Nephron (organoid): ENCODE results near the gene BLOC1S3.

ENCODE experiments used
- H3K27ac Mint-ChIP-seq, 3 experiments: 2 replicates each; pipeline ENCODE4 v1.8.0; 2020; ENCODE audit warnings: mixed read lengths in 3 of 3, mild to moderate bottlenecking in 2 of 3, moderate library complexity in 1 of 3
- H3K27me3 Mint-ChIP-seq: 2 replicates; pipeline ENCODE4 v1.8.0; 2021; ENCODE audit warnings: low read depth, mild to moderate bottlenecking, moderate library complexity, mixed read lengths
- H3K36me3 Mint-ChIP-seq: 2 replicates; pipeline ENCODE4 v1.8.0; 2020; ENCODE audit warnings: low read depth, mixed read lengths
- H3K4me1 Mint-ChIP-seq: 2 replicates; pipeline ENCODE4 v1.8.0; 2020; ENCODE audit warnings: mixed read lengths
- H3K4me3 Mint-ChIP-seq, 3 experiments: 2 replicates each; pipeline ENCODE4 v1.8.0; 2020; ENCODE audit warnings: mild to moderate bottlenecking in 3 of 3, mixed read lengths in 3 of 3, moderate library complexity in 2 of 3
- H3K9me3 Mint-ChIP-seq: 2 replicates; pipeline ENCODE4 v1.8.0; 2020; ENCODE audit warnings: mixed read lengths
- CTCF ChIP-seq, 3 experiments: fragments of 200-600 bp; sonication (generic); IDR thresholded peaks; one replicate each; pipeline ENCODE4 v1.5.0; 2021; ENCODE audit warnings: antibody characterized with exemption in 3 of 3; ENCODE audit not compliant: unreplicated experiment in 3 of 3

The BLOC1S3 gene

GRCh38 chr19:45216667-45217066 lies 38.1 kb downstream of the BLOC1S3 start:
- Mint-ChIP-seq H3K4me1 (peaks cover 31% of the 10 kb centered on the region), H3K27ac (peak overlapping the region; percentile 55 to 87 (median 83)), H3K4me3 (peak overlapping the region in 2 of 3 experiments; percentile 32 to 59), H3K27me3 (peaks cover 76% of the 10 kb centered on the region), H3K9me3 (no peaks in the 10 kb centered on the region), H3K36me3 (no peaks in the 10 kb centered on the region)
- no peak for TF ChIP-seq CTCF (IDR thresholded peaks at IDR 0.05; ENCODE audit: unreplicated experiment in 3 of 3)

GRCh38 chr19:45217193-45217956 lies 38.8 kb downstream of the BLOC1S3 start:
- no peaks in the 10 kb centered on the region for H3K36me3 Mint-ChIP-seq
- no peaks in the 10 kb centered on the region for H3K9me3 Mint-ChIP-seq
- peaks cover 27% of the 10 kb centered on the region for H3K4me1 Mint-ChIP-seq
- peaks cover 83% of the 10 kb centered on the region for H3K27me3 Mint-ChIP-seq
- peak overlapping the region; percentile 55 to 87 (median 83) for H3K27ac Mint-ChIP-seq
- peak overlapping the region; percentile 23 to 59 (median 32) for H3K4me3 Mint-ChIP-seq
- no peak for TF ChIP-seq CTCF (IDR thresholded peaks at IDR 0.05; ENCODE audit: unreplicated experiment in 3 of 3)

- peak overlapping the region in 1 of 3 experiments; percentile 11 for H3K4me3 Mint-ChIP-seq
- H3K27ac Mint-ChIP-seq, result no peak overlapping the region
- no peak for TF ChIP-seq CTCF (IDR thresholded peaks at IDR 0.05; ENCODE audit: unreplicated experiment in 3 of 3)
- no peaks in the 10 kb centered on the region for H3K36me3 Mint-ChIP-seq
- peaks cover 27% of the 10 kb centered on the region for H3K4me1 Mint-ChIP-seq
- H3K9me3 Mint-ChIP-seq, result no peaks in the 10 kb centered on the region
- peaks cover 82% of the 10 kb centered on the region for H3K27me3 Mint-ChIP-seq
Measured at GRCh38 chr19:45217957-45218334, 39.4 kb downstream of the BLOC1S3 start.

GRCh38 chr19:45218426-45218825 lies 39.8 kb downstream of the BLOC1S3 start:
- H3K4me1 Mint-ChIP-seq, result peaks cover 27% of the 10 kb centered on the region
- H3K9me3 Mint-ChIP-seq, result no peaks in the 10 kb centered on the region
- H3K4me3 Mint-ChIP-seq, result peak overlapping the region in 2 of 3 experiments; percentile 31 to 42
- H3K36me3 Mint-ChIP-seq, result no peaks in the 10 kb centered on the region
- H3K27me3 Mint-ChIP-seq, result peaks cover 84% of the 10 kb centered on the region
- peak overlapping the region in 2 of 3 experiments; percentile 38 to 78 for H3K27ac Mint-ChIP-seq
- TF ChIP-seq CTCF (IDR thresholded peaks at IDR 0.05; ENCODE audit: unreplicated experiment in 3 of 3), result no peak

- Mint-ChIP-seq H3K4me1 (peaks cover 27% of the 10 kb centered on the region), H3K27me3 (peaks cover 77% of the 10 kb centered on the region), H3K36me3 (no peaks in the 10 kb centered on the region), H3K27ac (peak overlapping the region; percentile 55 to 78 (median 64)), H3K9me3 (no peaks in the 10 kb centered on the region), H3K4me3 (peak overlapping the region in 1 of 3 experiments; percentile 42)
- TF ChIP-seq CTCF (IDR thresholded peaks at IDR 0.05; ENCODE audit: unreplicated experiment in 3 of 3), result no peak
Measured at GRCh38 chr19:45218911-45219743, 40.5 kb downstream of the BLOC1S3 start.
